GM19238 (cell line): ENCODE results near the gene MYL4.
"Not testable (repeated sequence)": the region's sequence is repeated elsewhere in the genome, so short reads cannot be mapped to it uniquely, and the experiment has no call there.

Source experiments
- DNase-seq: peaks from one replicate; pipeline ENCODE4 v3.0.0; 2011; ENCODE audit warnings: low spot score; ENCODE audit not compliant: insufficient read length

Gene MYL4

DNA sequence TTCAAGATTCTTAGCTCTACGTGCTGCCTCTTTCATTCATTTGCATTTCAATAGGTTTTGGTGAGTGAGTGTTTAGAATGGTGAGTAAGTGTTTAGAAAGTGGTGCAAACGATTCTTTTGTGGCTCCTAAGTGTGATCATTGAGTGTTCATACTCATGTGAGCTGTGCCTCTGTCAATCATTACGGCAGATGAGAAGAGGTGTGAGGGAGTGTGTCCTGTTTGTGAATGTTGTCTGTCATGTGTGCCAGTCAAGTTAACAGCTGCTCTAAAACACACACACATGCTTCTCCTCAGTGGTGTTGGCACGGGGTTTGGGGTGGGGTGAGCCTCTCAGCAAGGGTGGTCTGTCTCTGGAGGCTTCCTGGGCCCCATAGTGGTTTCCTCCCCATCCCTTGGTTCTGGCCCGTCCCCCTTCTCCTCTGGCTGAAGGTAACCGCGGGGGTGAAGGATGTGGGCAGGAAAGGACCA lies 11.4 kb downstream of the MYL4 start:
- DNase-seq = no peak

DNA sequence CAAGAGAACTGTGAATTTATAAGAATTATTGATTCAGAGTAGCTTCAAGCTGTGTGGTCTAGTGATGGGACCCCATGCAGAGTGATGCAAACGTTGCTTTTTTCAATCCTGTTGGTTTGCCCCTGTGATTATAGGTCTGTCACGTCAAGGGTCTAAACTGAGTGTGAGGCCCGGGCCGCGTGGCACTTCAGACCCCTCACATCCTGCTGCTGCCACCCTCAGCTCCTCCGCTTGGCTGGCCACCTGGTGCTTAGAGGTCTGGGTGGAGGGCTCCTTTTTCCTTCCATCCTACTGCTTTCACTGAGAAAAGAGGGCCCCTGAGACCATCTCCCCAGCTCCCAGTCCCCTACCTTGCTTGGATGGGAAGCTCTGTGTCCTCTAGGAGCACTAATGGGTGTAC lies 12.0 kb downstream of the MYL4 start:
- no peak for DNase-seq

DNA sequence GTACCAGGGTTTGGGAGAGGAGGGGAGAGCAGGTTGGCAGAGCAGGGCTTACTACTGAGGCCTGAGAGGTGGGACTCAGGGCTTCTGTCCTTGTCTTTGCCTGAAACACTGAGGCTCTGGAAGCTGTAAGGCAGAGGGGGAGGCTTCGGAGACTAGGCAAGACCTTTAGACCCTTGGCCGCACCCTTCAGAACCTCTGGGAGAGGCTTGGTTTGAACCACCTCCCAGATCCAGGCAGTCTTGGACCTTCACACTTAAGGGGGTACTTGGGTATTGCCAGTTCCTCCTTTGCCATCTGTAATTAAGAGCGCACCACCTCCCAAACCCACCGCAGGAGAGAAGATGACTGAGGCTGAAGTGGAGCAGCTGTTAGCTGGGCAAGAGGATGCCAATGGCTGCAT lies 12.9 kb downstream of the MYL4 start:
- no peak for DNase-seq

DNA sequence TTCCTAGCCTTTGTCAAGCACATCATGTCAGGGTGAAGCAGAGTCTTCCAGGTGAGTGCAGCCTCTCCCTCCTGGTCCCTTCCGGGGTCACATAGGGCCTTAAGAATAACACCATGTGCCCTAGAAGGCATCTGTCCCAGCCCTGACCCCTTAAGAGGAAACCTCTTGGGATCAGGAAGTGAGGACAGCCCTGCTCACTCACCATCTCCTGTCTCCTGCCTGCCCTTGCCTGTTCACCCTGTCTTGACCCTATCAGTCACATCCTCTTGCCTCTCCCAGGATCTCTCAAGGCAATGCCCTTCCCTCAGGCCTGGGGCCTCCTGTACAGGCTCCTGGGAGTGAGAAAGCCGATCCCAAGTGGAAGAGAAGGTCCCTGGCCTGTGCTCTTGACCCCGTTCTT lies 13.9 kb downstream of the MYL4 start:
- DNase-seq = no peak

DNA sequence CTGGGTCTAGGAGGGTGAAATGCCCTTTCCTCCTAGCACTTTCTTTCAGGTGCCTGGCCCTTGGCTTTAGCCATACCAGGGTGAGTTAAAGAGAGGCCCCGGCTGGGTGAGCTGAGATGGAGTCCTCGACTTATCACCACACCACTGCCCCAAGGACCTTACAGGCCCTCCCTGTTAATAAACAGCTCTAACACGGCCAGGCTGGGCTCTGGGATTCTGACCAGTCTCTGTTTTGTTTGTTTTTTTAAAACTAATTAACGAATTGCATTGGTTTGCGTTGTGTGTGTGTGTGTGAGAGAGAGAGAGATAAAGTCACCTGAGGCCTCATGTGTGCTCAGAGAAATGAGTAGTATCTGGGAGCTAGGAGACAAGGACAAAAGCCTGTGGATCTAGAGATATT lies 14.3 kb downstream of the MYL4 start:
- no peak for DNase-seq

DNA sequence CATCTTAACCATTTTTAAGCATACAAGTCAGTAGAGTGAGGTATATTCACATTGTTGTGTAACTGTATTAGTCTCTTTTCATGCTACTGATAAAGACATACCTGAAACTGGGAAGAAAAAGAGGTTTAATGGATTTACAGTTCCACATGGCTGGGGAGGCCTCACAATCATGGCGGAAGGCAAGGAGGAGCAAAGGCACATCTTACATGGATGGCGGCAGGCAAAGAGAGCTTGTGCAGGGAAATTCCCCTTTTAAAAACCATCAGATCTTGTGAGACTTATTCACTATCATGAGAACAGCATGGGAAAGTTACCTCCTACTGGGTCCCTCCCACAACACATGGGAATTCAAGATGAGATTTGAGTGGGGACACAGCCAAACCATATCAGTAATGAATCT lies 14.9 kb downstream of the MYL4 start:
- DNase-seq = not testable (repeated sequence)

DNA sequence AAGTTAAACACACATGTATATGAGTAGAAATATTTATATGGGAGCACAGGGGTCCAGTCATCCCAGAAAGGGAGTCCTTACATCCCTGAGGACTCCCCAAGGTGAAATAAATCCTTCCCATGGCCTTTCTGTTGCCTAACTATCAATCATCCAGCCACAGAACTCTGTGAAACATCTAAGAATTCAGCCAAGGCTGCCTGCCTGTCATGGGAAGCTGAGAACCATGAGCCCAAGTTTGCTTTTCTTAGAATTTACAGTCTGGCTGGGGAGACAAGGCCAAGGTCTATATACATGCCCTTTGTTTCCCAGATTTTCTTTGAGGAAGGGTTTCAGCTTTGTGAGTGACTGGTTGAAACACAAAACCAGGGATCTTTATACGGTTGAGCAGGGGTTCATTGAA lies 15.8 kb downstream of the MYL4 start:
- DNase-seq = no peak

DNA sequence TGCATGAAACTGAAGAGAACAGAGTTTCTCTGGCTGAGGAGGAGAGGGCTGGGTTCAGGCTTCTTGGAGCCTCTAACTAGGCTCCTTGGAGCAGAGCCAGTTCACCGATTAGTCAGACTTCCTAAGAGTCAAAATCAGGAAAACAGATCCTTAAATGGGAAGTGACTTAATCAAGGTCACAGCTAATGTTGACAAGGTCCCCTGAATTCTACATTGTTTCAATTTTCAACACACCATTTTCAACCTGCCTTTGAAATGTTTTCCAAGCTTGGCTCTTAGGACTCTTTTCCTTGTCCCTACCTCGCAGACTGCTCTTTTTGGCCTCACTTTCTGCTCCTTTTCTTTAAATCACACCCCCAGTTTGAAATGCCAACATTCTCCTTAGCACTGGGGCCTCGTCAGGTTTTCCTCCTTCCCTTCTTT lies 16.3 kb downstream of the MYL4 start:
- no peak for DNase-seq

DNA sequence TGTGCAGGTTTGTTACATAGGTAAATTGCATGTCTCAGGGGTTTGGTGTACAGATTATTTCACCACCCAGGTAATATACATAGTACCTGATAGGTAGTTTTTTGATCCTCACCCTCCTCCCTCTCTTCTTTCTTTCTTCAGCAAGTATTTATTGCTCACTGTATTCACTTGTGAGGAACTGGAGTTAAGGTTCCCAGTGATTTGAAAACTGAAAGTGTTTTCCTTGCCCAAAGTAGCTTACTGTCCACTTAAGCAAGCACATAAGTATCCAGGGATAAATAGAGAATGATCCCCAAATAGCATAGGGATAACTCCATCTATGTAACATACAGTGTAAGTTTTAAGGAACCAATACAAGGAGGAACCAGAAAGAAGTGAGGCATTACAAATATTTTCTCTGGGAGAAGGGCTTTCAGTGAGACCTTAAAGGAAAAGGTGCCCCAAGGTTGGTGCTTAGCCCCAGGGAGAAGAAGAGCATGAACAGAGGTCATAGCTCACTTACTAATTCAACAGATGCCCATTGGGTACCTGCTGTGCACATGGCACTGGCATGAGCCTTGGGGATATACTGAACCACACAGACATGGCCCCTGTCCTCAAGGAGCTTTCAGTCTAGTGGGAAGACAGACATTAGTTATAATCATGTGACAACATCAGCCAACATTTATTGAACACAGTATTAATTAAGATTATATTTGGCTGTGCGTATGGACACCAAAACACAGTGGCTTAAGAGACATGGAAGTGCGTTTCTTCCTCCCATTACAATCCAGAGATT lies 17.0 kb downstream of the MYL4 start:
- DNase-seq = no peak

DNA sequence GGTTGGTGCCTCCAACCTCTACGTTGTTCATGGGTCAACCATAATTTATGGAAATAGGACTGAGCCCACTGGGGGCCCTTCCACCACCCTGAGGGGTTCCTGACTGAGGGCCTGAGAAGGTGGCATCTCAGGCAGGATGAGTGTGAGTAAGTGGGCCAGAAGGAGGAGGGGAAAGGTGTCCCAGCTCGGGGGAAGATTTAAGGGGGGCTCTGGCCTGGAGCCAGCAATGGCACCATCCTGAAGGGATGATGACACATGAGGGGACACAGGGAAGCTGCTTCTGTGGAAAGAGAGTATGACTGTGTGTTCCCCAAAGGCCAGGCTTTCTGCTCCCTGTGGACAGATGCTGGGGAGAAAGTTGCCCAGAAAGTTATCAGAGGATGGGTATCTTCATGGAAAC lies 18.7 kb downstream of the MYL4 start:
- DNase-seq = no peak

DNA sequence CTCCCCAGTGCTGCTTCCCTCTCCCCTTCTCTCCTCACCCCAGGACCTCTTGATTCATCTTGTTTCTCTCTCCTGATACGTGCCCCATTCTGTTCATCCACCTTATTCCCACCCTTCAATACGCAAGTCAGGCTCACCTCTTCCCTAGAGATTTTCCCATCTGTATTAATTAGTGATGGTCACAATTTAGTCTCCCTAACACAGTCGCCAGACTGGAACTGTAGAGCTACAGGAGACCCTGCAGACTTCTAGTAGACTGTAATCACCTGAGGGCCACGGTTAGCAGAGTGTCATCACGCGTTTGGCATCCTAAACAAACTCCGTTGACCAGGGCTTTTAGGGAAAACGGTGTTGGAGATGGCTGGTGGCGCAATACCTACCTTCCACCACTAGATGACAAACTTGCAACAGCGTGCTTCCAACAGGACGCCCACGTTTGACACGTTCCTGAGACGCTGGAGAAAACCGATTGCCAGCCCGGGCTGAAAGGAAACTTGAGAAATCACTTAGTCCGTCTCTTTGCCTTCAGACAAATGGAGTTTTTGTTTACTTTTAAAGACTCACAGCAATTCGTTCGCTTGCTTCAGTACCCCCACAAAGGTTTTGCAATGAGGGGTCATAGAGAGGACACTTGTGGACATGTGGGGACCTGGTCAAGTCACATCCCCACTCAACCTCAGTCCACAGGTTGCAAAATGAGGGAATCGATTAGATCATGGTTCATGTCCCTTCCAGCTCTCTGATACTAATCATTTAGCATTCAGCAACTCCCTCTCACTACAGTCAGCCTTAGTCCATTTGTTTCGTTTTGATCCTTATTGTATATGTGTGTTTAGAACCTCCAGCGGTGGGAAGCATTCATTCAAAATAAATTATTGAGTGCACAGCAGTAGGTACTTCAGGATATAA lies 20.6 kb downstream of the MYL4 start:
- DNase-seq = peak; percentile 60

DNA sequence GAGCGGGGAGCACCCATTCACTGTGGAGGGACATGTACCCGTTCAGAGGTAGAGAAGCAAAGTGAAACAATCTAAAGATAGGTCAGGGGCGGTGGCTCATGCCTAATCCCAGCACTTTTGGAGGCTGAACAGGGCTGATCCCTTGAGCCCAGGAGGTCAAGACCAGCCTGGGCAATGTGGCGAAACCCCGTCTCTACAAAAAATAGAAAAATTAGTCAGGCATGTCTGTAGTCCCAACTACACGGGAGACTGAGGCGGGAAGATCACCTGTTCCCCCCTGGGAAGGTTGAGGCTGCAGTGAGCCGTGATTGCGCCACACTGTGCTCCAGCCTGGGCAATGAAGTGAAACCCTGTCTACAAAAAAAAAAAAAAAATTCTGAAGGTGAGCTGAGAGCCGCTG lies 21.7 kb downstream of the MYL4 start:
- no peak for DNase-seq

DNA sequence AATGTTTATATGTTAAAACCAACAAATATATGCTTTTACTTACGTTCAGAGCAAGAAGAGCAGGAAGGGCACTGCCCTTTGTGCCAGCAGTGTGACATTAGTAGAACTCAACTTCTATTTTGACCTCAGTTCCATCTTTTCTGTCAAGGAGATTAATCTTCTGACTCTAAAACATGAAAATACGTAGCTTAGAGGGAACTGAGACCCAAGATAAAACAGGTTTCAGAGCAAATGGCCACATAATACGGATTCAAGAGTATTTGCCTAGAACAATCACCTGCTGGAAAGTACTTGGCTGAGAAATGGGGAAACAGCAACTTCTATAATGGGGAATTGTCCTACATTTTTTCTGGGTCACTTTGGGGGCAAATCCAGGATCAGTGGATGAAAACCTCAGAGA lies 22.2 kb downstream of the MYL4 start:
- no peak for DNase-seq

DNA sequence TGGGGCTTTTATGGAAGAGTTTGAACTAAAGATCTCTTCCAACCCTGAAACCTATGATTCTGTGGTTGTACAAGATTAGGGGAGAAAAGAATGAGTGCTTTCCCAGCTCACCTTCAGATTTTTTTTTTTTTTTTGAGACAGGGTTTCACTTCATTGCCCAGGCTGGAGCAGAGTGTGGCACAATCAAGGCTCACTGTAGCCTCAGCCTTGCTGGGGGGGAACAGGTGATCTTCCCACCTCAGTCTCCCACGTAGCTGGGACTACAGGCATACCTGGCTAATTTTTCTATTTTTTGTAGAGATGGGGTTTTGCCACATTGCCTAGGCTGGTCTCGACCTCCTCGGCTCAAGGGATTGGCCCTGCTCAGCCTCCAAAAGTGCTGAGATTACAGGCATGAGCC lies 22.7 kb downstream of the MYL4 start:
- DNase-seq = no peak

DNA sequence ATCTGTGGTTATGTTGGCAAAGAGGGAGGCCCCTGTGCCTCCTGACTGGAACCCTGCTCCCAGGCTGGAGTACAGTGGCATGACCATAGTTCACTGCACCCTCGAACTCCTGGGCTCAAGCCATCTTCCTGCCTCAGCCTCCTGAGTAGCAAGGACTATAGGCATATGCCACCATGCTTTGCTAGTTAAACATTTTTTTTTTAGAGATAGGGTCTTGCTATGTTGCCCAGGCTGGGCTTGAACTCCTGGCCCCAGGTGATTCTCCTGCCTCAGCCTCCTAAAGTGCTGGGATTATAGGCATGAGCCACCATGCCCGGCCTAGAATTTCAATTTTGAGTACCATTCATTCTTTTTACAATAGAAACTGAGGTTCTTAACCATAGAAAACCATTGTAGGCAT lies 23.3 kb downstream of the MYL4 start:
- no peak for DNase-seq

DNA sequence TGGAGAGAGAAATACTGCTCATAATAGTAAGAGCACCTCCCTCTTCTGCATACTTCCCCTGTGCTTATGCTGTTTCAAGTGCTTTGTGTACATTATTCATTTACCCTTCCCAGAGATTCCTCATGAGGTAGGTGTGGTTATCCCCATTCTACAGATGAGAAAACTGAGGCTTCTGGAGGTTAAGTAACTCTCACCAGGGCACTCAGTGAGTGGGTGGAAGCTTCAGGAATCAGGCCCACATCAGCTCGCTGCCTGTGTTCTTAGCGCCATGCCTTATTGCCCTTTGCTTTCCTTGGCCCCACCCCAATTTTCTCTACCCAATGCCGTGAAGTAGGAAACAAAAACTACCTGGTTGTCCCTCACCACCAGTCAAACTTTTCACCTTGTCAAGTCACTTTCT lies 26.4 kb downstream of the MYL4 start:
- DNase-seq = no peak

DNA sequence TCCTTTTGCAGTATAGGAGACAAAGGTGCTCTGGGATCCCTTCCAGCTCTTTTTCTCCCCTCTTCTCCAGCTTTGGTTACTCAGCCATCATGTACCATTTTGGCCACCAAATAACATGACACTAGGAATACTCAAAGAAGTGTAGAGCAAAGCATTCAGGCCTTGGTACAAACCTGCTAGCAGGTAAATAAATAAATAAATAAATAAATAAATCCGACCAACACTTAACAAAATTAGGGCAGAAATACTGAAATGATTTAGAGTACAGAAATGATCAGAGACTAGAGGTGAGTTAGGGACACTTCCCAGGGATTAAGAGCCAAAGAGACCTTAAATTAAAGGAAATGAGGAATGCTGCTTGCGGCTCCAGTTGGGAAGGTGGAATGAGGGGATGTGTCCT lies 26.8 kb downstream of the MYL4 start:
- no peak for DNase-seq

DNA sequence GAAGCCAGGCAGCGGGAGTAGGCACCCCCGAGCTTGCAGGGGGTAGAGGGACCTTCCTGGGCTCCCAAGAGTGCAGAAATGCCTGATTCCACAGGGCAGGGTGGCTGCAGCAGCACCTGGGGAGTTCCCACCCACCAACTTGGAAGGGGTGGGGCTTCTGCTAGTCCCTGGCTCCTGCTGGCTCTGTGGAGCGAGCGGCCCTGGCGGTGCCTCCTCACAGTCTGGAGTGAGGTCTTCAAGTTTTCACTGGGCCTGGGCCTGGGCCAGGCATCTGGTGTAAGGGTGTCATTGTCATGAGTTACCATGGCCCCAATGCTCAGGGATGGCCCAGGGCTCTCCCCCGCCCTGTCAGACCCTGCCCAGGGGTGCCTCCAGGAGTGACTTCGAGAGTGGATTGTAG lies 28.7 kb downstream of the MYL4 start:
- DNase-seq = no peak

DNA sequence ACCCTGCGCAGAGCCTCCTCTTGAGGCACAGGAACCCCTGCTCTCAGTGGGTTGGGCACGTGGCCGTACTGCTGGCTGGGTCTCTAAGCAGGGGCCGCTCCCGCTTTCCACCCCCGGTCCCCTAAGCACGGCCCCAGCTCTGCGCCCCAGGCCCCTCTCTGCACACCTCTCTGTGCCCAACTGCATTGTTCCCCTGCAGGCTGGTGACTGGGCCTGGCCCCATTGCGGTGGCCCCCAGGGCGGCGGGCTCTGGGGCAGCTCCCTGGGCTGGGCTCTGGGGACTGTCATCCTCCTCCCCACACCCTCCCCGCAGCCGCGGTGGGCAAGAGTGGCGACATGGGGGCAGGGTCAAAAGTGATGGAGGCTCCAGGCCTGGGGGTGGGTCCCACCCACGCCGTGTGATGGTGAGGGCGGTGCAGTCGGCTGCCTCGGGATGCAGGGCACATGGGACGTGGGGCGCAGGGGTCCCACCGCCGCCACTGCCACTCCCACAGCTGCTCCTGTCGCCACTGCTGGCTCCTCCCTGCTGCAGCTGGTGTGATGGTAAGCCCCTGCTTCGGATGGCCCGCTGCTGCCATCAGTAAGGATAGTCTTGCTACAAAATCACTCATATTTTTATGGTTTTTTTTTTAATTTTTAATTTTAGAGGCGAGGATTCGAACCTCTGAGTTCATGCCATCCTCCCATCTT lies 29.3 kb downstream of the MYL4 start:
- no peak for DNase-seq

DNA sequence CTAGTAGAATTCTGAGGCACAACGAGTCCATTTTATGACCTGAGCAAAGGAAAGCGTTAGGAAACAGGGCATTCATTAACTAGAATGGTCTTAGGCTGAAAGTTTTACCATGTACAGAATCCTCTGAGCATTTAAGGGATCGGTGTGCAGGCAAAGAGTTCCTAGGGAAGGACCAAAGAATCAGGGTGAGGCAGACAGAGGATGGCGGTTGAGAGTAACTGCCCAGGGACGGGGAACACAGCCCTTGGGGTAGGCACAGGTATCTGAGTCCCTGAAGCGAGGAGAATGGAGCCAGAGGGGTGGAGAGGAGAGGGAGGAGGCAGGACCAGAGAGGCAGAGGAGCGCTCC lies 30.4 kb downstream of the MYL4 start:
- DNase-seq = no peak

DNA sequence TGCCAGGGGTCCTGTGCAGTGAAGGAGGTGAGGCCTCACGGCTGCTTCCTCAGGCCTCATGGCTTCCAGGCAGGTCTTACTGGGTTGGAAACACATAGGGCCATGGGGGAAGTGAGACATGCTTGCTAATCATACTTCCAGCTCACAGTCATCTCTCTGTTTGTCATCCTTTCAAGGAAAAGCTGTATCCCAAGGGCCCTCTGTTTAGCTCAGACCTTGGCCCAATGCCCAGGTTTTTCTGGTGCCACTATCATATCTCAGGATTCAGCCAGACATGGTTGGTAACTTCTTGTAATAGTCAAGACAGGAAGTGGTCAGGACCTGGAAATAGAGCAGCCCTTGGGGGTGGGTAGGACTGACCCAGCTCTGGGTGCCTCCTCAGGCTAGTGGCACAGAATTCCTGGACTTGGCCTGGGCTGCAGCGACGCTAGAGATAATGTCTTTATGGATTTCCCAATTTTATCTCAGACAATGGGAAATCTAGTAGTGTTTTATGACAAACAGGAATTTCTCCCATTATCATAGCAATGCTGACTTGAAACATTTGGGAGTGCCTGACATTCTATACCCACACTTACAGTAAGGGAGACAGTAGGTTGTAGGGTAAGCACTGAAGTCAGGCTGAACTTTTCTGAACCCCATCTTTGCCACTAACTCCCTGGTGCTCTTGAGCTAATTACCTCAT lies 31.0 kb downstream of the MYL4 start:
- no peak for DNase-seq

DNA sequence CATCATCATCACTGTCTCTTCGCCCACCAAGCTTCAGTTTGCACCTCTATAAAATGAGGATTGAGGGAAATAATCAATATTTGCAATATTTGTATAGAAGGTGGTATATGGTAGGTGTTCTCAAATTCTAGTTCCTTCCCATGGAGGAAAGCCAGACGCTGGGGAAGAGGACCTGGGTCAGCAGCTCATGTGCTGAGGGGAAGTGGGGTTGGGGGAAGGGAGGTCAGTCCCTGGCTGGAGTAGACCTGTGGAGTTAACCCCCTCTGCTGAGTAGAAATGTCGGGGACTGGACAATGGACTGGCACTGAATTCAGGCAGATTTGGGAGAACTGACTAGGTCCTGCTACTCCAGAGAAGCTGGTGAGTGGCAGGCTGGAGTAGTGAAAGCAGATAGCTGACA lies 31.7 kb downstream of the MYL4 start:
- no peak for DNase-seq
